Right forelimb (tissue), 1 donor: ENCODE results near the gene WWOX.

Experiments
- DNase-seq: peaks from one replicate; pipeline ENCODE4 v3.0.0-alpha.2; 2018

The WWOX gene

GRCh38 chr16:79136955-79137354 is 1037.5 kb downstream of the WWOX start:
- no peak for DNase-seq

GRCh38 chr16:79137426-79137939 is 1038.0 kb downstream of the WWOX start:
- no peak for DNase-seq

- DNase-seq, result no peak
Observed at GRCh38 chr16:79139799-79140198, 1040.3 kb downstream of the WWOX start.

- DNase-seq, result no peak
Observed at GRCh38 chr16:79143026-79143425, 1043.6 kb downstream of the WWOX start.

GRCh38 chr16:79150151-79150550 is 1050.7 kb downstream of the WWOX start:
- DNase-seq, result no peak

GRCh38 chr16:79150632-79151310 is 1051.3 kb downstream of the WWOX start:
- no peak for DNase-seq

- DNase-seq, result no peak
Observed at GRCh38 chr16:79154086-79154485, 1054.6 kb downstream of the WWOX start.

GRCh38 chr16:79155471-79155870 is 1056.0 kb downstream of the WWOX start:
- no peak for DNase-seq

- DNase-seq, result no peak
Observed at GRCh38 chr16:79155904-79156303, 1056.5 kb downstream of the WWOX start.

GRCh38 chr16:79156761-79157160 is 1057.3 kb downstream of the WWOX start:
- DNase-seq, result no peak

GRCh38 chr16:79158337-79158736 is 1058.9 kb downstream of the WWOX start:
- DNase-seq, result no peak

GRCh38 chr16:79159261-79160049 is 1060.0 kb downstream of the WWOX start:
- DNase-seq, result no peak

GRCh38 chr16:79162977-79163376 is 1063.5 kb downstream of the WWOX start:
- DNase-seq, result no peak

GRCh38 chr16:79163691-79164387 is 1064.4 kb downstream of the WWOX start:
- no peak for DNase-seq

GRCh38 chr16:79164388-79164995 is 1065.0 kb downstream of the WWOX start:
- no peak for DNase-seq

- DNase-seq, result no peak
Observed at GRCh38 chr16:79165079-79165478, 1065.6 kb downstream of the WWOX start.

GRCh38 chr16:79165506-79165905 is 1066.1 kb downstream of the WWOX start:
- no peak for DNase-seq

- DNase-seq, result no peak
Observed at GRCh38 chr16:79167893-79168292, 1068.4 kb downstream of the WWOX start.

GRCh38 chr16:79168321-79168720 is 1068.9 kb downstream of the WWOX start:
- no peak for DNase-seq

GRCh38 chr16:79169239-79169638 is 1069.8 kb downstream of the WWOX start:
- no peak for DNase-seq

- DNase-seq, result no peak
Observed at GRCh38 chr16:79170555-79171246, 1071.2 kb downstream of the WWOX start.

- no peak for DNase-seq
Observed at GRCh38 chr16:79171504-79171903, 1072.0 kb downstream of the WWOX start.
